GM21423 (cell line): ENCODE data around the gene GPRC5C.

Experiments
- ATAC-seq: cut with Tn5 transposase; IDR thresholded peaks from one replicate; pipeline ENCODE4 v1.9.1; 2021; ENCODE audit warnings: mild to moderate bottlenecking, moderate library complexity; ENCODE audit not compliant: unreplicated experiment

Gene GPRC5C, protein sequence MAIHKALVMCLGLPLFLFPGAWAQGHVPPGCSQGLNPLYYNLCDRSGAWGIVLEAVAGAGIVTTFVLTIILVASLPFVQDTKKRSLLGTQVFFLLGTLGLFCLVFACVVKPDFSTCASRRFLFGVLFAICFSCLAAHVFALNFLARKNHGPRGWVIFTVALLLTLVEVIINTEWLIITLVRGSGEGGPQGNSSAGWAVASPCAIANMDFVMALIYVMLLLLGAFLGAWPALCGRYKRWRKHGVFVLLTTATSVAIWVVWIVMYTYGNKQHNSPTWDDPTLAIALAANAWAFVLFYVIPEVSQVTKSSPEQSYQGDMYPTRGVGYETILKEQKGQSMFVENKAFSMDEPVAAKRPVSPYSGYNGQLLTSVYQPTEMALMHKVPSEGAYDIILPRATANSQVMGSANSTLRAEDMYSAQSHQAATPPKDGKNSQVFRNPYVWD

DNA sequence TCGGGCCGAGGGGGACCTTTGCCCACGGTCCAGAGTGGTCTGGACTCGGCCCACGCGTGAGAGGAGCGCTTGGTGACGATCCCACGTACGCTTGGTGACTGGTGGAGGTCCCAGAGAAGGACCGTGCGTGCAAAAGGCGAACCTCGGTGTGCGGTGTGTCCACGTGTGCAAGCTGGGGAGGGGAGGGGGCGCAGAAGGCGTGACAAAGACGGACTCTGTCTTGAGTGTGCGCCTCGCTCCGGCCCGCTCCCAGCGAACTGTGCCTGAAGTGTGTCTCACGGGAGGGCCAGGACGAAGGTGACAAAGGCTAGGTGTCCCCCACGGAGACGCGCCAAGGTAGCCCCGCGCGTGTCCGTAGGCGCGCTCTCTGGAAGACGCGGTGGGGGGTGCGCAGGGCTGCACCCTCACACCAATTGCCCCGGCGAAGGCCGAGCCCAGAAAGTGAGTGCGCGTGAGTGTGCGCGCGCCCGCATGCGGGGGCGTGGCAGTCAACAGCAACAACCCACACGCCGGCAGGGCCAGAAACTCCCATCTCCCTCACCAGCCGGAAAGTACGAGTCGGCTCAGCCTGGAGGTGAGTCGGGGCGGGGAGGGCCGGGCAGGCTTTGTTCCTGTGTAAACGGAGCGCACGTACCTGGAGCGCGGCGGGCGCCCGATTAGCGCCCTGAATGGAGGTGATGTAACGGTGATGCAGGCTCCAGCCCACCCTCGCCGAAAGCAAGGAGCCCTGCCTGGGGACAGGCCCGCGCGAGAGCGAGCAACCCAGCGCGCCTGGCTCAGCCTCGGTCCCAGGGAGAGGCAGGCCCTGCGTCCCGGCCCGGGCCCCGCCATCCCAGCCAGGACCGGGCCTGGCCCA lies at the start of gene GPRC5C:
Gene GPRC5C (plus strand): TSS at position 521 of the 856 bp plus-strand sequence. CDS start 7,689 bp downstream, outside the sequence.
- no peak for ATAC-seq

DNA sequence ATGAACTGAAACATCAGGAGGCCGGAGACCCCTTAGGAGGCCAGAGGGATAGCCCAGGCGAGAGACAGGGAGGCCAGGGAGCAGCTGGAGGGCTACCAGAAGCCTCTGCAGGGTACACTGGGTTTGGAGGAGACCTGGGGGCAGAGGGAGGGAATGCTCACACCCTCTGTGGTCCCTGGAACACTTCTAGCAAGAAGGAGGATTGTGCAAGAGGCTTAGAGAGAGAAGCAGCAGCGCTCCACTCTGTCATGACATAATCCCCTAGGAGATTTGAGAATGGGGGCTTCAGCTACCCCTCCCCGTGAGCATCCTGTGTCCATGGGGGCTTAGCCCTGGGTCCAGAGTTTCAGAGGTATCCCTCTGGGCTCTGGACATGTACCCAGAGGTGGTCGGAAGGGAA lies 48.7 kb upstream of the GPRC5C start:
- no peak for ATAC-seq

DNA sequence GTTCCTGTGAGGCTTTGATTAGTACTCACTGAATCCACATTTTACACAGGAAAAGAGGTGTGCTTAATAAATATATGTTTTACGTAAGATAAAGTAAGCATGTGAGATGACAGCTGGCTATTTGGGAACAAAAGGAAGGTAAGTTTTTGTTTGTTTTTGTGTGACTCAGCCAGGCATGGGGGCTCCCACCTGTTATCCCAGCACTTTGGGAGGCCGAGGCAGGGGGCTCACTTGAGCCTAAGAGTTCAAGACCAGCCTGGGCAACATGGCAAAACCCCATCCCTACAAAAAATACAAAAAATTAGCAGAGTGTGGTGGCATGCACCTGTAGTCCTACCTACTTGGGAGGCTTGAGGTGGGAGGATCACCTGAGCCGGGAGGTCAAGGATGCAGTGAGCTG lies 46.7 kb upstream of the GPRC5C start:
- no peak for ATAC-seq

DNA sequence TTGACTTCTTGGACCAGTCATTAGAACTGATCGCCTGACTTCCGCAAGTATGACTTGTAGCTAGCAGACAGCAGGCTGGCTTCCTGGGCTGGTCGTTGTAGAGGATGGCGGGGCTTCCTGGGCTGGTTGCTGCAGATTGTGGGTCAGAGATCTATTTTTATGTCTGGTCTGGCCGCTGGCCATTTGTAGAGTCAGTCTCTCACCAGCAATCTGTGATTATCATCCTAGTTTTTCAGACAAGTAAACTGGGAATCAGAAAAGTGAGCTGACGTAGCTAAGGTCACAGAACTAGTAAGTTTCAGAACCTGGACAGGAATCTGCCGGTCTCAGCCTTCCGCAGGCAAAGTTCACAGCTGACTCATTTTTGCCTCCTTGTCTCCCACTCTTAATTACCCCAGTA lies 45.5 kb upstream of the GPRC5C start:
- ATAC-seq = no peak

DNA sequence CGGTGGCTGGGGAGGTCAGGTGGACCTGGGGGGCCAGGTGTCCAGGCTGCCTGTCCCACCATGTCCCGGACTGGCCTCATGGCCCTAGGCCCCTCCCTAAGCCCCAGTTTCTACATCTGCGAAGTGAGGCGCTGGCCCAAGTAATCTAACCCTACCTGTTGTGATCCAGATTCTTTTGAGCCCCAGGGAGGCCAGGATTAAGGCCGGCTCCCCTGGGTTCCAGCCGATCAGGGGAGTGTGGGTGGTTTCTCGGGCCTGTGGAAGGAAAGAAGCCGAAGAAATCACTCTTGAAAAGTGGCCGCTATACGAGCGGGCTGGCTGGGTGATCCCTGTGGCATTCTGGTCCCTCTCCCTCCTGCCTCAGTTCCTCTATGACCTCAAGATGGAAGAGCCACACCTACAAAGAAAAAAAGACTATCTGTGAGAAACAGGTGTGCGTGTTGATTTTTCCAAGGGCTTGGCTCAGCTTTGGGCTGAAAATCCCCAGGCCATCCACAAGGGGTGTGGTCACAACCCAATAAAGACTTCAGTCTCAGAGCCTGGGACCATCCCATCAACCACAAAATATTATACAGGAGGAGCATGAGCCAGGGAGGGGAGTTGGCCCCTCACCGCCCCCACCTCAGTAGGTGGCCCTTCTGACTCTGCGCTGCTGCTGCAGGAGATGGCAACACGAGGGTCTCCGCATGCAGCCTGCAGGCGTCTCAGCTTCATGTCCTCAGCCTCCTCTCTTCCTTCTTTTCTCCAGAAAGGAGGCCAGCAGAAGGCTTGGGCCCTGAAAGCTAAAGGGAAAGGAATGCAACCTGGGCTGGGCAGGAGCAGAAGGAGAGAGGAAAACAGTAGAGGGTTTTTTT lies 44.3 kb upstream of the GPRC5C start:
- ATAC-seq = no peak

DNA sequence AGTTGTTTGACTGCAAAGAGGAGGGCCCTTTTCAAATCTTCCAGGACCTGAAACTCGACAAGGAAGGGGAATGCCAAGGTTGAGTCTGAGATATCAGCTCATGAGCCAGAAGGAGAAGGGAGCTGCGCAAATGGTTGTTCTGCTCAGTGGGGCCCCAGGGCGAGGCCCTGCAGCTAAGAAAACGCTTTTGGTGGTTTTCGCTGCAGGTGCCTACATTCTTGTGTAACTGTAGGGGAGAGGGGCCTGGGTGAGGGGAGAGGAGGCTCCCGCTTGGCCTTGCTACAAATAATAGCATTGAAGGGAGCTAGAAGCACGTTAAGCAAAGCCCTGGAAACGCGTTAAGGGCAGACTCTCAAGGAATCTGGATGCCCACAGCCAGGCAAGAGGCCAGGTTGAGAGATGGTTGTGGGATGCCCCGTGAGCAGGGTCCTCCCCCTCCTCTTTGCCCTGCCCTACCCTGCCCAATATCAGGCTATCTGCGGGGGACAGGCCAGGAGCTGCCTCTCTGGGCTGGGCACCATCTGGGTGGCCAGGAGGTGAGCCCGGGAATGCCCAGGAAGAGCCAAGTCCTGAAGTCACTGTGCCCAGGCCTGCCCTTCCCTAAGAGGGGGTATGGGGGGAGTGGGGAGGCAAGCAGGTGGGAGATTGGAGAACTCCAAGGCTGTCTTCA lies 42.7 kb upstream of the GPRC5C start:
- no peak for ATAC-seq

DNA sequence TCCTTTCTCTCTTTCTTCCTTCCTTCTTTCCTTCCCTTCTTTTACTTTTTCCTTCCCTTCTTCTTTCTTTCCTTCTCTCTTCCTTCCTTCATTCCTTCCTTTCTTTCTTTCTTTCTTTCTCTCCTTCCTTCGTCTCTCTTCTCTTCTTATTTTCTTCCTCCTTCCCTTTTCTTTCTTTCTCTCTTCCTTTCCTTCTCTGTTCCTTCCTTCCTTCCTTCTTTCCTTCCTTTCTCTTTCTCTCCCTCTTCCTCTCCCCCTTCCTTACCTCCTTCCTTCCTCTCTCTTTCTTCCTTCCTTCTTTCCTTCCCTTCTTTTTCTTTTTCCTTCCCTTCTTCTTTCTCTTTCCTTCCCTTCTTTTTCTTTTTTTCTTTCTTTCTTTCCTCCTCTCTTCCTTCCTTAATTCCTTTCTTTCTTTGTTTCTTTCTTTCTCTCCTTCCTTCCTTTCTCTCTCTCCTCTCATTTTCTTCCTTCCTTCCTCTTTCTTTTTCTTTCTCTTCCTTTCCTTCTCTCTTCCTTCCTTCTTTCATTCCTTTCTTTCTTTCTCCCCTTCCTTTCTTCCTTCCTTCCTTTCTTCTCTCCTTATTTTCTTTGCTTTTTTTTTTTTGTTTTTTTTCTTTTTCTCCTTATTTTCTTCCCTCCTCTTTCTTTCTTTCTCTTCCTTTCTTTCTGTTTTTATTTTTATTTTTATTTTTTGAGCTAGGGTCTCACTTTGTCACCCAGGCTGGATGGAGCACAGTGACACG lies 41.8 kb upstream of the GPRC5C start:
- ATAC-seq = no peak

DNA sequence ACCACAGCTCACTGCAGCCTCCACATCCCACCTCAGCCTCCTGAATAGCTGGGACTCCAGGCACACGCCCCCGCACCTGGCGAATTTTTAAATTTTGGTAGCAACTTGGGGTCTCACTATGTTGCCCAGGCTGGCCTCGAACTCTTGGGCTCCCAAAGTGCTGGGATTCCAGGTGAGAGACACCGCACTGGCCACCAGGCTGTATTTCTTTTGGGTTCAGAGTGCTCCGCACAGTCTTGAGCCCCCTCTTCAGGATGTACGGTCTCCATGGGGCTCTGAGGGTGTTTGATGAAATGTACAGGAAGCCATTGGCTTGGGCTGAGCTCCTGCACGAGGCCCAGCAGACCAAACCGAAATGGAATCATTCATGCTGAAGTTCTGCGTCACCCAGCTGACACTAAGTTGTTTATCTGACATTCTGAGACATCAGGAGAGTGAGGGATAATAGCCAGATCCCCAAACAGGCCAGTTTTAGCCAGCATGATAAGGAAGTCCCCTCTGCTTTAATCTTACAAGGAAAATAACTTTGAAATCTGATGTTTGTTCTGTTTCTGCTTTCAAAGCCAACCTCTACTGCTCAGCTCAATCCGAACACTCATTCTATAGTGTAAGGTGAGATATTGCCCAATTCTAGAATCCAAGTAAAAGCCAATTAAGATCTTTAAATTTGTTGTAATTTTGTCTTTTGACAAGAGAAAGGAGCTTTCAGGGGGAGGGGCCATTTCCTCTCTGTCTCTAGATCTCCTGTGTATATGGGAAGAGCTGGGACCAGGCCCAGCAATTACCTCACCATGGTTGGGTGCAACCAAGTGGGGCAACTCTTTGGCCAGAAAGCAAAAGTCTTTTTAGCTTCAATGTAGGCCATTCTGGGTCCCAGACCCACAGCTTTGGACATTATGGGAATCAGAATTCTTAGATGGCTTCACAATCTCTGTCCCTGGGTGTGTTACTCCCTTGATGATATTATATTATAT lies 40.9 kb upstream of the GPRC5C start:
- no peak for ATAC-seq

DNA sequence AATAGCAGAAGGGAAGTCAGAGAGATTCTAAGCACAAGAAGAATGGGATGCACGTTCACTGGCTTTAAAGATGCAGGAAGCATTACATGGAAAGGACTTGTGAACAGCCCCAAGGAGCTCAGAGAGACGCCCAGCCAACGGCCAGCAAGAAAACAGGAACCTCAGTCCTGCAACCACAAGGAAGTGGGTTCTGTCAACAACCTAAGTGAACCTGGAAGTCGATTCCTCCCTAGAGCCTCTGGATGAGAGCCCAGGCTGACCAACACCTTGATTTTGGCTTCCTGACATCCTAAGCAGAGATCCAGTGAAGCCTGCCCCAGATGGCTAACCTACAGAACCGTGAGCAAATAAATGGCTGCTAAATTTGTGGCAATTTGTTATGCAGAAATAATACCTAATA lies 40.1 kb upstream of the GPRC5C start:
- ATAC-seq = no peak

DNA sequence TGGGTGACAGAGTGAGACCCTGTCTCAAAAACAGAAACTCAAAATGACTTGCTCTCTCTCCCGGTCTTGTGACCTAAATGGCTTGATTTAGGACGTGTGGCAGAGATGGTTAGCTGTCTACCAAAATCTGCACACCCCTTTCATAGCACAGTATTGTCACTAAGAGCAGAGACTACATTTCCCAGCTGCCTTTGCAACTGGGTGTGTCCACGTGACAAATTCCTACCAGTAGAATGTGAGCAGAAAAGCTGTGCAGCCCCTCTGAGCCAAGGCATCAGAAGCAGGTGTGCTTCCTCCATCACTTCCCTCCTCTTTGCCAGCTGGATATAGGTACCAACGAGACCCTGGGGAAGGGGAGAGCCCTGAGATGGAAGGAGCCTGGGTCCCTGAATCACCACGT lies 39.0 kb upstream of the GPRC5C start:
- no peak for ATAC-seq

DNA sequence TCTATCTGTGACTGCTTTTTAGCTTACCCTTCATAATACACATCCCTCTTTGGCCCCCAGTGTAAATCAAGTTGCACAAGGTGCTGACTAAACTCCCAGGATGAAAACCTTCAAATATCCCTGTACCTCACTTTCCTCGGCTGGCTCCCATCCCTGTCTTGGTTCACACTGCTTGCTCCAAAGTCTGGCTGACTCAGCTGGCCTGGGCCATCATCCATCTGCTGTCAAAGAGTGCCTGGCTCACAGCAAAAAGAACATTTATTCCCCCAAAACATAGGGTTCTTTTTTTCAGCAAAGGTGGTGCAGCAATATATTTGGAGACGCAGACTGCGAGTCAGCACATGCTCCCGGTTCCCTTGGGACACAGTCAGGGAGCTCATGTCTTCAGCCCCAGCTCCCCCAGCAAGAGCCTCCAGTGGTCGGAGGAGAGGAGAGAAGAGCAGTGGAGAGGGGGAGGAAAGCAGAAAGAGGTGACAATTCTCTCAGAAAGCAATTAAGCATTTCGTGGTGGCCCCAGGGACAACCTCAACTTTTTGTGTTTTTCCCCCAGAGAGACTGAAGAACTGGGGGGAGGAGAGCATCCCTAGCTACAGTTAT lies 38.4 kb upstream of the GPRC5C start:
- no peak for ATAC-seq

DNA sequence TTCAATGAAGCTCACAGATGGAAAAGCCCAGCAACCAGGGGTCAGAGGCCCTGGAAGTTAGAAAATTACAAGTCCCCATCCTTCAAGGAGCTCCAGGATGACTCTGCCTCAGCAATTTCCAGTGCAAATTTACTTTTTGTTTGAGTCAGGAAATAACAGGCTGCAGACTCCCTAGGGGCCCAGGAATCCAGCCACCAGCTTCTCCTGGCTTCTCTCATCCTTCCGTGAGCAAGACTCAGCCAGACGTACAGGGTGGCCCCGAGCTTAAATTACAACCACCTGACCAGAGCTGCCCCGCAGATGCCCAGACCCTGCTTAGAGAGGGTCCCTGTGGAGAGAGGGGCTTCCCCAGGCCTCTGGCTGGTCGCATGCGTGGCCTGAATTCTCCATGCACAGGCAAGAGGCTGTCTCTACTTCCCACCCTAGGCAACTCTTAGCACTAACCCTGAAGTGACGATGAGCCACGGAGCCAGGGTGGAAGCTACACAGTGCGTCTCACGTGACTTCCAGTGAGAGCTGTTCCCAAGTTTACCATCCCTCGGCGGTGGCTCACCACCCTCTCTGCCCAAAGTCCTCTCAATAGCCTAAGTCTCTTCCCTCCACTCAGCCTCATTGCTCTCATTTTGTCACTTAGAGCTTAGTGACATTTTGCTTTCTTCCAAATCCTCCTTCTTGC lies 37.5 kb upstream of the GPRC5C start:
- ATAC-seq = no peak

DNA sequence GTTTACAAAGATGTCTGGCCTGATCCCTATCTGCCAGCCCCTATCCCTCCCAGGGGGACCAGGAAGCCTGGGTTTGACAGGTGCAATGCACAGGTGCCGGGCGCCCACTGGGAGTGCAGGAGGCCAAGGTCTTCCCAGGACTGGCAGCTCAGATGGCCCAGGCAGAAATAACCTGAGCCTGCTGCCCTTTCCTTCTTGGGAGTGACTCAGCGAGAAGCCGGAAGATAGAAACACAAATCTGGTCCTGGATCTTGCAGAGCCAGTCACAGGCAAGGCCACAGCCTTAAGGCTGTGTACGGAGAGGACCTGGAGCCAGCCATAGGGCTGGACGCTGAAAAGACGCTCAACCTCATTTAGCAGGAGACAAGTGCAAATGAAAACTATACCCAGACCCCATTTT lies 36.9 kb upstream of the GPRC5C start:
- no peak for ATAC-seq

DNA sequence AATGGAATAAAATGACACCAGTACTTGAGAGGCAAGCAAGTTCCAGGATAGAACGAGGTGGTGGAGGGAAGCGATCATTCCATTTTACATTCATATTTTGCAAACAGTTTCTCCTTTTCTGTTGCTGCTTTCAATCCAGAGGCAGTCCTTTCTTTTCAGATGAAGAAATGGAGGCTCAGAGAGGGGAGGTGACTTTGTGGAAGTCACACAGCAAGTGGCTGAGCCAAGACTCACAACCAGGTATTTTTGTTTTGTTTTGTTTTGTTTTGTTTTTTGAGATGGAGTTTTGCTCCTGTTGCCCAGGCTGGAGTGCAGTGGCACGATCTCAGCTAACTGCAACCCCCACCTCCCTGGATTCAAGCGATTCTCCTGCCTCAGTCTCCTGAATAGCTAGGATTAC lies 35.3 kb upstream of the GPRC5C start:
- ATAC-seq = no peak

DNA sequence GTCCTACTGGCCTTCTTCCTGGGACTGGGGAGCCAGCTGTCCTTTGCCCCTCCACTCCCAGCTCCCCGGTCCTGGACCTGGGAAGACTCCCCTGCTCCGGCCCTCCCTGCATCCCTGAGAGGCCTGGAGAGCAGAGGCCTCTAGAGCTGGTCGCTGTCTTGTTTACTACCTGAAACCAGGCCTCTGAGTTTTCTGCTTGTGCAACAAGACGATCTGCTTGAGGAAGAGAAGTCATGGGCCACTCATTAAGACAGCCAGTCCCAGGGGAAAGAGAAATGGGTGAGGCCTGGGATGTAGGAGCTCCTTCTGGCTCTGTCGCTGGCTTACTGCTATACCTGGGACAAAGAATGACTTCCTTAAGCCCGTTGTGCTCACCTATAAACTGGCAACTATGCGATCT lies 29.8 kb upstream of the GPRC5C start:
- ATAC-seq = no peak

DNA sequence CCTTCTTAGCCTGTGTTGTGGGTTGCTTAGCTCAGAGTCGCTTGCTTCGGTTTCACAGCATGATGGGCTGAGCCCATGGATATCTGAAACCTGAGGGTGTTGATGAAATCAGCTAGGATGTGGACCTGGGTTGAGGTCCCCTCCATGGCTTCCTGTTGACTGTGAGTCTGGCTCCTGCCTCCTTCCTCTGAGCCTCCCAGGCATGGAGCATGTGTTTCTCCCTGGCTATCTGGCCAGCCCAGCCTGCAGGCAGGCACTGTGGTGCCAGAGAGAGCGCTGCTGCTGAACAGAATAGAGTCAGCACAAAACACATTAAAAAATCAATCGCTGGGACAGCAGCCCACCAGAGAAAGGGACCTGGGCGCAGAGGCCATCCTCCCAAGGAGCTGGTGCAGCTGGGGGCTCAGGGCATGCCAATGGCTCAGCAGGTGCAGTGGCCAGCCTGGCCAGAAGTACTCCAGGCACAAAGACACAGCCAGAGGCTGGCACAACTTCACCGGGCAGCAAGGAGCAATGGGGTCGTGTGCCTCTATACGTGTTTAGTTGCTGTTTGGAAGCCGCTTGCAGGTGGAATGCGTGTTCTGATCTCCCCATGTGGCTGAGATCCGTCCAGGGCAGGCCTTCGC lies 28.3 kb upstream of the GPRC5C start:
- ATAC-seq = no peak

DNA sequence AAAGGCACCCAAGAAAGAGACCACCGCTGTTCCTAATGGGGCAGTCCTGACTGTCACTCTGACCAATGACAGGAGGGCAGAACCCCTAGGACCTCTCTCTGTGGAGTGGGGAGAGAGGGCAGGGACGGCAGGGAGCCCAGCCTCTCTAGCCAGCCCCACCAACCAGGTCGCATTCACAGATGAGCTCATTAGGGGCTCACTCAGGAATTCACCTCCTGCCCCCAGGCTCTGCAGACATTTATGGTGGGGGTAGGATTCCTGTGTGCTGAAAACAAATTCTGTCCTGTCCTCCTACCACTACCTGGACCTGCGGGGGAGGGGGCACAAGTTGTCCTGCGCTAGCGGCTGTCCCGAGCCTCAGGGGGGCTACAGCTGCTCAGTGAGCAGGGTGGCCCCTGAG lies 27.7 kb upstream of the GPRC5C start:
- no peak for ATAC-seq
